HG03378 (cell line): Measurements from ENCODE around the gene PTH2.

ENCODE experiments used
- ATAC-seq: cut with Tn5 transposase; IDR thresholded peaks from one replicate; pipeline ENCODE4 v1.9.1; 2021; ENCODE audit warnings: mild to moderate bottlenecking, moderate library complexity; ENCODE audit not compliant: unreplicated experiment

PTH2 gene

DNA sequence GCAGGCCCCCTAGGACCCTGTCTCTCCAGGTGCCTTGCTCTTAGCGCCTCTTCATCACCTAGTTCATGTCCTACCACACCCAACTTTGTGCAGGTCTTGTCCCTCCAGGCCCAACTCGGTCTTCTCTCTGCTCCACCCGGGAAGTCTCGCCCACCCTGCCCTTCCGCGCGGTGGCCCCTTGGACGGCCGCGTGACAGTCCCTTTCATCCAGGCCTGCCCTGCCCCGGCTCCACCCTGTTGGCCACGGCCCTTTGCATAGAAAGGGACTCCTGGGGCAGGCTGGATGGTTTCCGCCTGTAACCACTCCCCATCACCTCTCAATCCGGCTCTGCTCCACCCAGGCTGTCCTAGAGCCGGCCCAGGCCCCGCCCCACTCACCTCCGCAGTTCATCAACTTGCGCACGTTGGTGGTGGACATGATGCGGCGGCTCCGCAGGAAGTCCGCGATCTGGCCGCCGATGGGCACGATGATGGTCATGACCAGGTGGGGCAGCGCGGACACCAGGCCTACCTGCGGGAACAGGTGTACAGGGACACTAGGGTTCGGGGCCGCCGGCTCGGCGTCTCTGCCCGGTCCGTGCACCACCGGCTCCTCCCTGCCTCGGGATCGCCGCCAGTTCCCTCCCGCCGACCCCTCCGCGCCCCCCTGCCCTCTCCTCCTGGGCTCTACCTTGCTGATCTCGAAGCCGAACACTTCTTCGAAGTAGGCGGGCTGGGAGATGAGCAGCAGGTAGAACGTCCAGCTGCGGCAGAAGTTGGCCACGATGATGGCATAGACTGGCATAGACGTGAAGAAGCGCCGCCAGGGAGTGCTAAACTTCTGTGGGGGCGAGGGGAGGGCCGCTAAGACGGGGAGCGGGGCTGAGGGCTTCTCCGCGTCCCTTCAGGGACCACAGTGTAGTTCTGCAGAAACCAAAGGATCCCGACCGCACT, 9.2 kb upstream of the PTH2 start:
- ATAC-seq: no peak

DNA sequence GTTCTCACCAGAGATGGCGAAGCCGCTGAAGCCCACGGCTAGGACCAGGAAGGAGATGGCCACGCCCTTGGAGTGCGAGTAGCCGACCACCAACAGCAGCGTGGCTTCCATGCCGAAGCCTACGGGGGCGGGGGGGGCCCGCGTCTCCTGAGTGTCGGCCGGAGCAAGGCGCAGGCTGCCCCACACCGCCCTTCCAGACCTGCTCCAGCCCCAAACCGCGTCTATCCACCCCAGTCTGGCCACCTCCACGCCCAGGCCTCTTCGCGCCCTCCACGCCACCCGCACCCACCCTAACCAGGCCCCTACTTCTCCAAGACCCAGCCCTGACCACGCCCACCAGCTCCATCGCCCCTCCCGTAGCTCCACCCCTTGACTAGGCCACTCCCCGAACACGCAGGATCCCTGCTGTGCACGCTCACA, 8.1 kb upstream of the PTH2 start:
- ATAC-seq: no peak

DNA sequence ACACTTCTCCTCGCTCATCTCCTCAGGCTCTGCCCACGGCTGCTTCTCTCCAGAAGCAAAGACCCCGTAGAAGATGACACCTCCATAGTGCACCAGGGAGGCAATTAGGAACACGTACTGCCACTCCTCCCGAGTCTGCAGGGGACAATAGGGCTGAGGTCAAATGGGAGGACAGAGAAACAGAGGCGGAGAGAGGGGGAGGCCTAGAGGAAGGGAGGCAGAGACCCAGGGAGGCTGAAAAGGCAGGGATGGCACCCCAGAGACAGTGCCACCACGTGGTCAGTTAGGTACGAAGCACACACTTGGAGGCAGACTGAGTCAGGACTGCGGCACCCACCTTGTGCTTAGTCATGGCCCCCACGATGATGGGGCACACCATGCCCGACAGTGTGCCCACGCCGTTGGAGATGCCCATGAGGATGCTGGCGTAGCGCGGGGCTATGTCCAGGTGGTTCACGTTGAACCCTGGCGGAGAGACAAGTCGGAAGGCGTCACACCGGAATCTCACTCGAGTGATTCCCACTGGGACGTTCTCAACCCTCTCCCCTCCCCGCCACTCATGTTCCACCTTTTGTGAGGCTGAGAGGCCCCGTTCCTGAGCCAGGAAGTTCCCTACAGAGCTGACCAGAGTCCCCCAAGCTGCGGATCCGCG, 7.6 kb upstream of the PTH2 start:
- ATAC-seq: no peak

DNA sequence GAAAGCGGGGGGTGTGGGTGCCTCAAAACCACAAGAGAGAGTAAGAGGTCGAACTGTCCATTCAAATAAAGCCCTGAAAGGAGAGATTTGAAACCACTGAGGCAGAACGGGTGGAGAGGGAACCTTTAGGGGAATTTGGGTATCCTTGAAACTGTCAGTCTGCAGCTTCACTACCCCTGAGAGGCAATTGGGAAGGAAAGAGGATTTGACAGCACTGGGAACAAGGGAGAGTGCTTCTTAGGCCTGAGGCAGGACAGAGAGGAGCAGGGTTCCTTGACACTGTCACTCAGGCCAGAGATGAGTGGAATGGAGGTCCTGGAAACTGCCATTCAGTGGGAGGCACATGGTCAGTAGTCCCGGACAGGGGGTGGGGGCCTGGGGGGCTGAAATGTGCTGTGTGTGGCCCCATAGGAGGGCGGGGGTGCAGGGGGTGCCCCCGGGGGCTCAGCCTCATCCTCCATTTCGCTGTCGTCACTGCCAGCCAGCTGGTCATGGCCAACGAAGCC, 7.0 kb upstream of the PTH2 start:
- ATAC-seq: no peak

DNA sequence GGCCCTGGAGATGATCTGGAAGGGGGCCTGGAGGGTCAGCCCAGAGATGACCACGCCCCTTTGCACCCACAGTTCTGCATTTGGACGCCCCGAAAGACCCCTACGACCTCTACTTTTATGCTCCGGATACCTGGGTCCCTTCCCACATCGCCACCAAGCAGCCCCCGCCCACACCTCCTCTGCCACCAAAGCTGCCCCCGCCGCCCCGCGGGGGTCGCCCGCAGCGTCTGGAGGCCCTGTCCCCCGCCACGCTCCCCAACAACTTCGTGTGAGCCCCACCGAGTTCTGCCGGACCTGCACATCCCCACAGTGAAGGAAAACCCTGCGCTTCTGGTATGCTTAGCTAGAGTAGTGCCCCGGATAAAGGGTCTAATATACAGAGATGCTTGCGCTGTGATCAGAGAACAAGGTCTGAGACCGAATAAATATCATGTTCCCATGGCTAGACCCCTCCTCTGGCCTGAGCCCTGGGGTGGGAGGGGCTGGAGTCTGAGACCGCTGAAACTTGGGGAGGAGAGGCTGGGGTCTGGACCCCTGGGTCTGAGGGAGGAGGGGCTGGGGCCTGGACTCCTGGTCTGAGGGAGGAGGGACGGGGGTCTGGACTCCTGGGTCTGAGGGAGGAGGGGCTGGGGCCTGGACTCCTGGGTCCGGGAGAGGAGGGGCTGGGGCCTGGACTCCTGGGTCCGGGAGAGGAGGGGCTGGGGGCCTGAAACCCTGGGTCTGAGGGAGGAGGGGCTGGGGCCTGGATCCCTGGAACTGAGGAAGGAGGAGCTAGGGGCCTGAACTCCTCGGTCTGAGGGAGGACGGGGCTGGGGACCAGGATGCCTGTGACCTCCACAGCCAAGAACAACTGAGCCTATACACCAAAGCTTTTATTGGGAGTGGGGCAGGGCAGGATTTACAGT, 5.6 kb upstream of the PTH2 start:
- ATAC-seq: no peak

DNA sequence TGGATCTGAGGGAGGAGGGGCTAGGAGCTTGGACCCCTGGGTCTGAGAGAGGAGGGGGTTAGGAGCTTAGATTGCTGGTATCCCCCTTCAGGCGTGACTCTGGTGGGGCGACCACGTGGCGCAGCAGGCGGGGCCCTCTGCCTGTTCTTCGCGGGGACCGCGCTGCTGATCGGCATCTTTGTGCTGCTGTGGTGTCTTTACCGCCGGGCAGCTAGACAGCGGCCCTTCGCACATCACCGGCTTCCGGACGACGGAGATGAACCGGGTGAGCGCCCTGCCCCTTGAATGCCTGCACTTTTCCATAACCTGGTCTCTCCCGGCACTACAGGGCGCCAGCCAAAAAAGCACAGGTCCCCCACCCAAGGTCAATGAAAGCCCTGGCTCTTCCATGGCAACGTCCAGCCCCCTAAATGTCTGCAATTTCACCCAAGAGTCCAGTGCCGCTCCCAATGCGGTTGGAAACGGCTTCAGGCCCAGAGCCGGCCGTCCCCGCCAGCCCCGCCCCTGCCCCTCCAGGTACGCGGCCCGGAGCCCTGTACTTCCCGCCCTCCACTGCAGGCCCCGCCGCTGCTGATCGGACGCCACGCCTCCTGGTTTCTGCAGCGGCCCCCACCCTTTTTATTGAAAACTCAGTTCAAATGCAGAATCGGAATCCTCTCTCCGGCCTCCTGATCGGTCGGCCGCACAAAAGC, 4.8 kb upstream of the PTH2 start:
- no peak for ATAC-seq

DNA sequence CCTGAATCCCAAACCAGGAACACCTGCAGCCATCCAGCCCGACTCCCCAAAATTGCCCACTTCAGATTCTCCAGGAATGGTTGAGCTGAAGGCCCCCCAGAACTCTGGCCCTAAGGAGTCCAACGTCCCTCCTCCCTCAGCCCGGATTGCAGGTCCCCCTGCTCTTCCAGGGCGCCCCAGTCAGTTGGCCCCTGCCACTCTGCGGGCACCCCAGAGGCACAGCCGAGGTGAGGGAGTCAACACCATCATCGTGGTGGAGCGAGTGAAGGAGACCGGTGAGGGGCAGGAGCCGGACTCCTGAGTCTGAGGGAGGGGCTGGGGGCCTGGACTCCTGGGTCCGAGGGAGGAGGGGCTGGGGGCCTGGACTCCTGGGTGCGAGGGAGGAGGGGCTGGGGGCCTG, 4.1 kb upstream of the PTH2 start:
- no peak for ATAC-seq

DNA sequence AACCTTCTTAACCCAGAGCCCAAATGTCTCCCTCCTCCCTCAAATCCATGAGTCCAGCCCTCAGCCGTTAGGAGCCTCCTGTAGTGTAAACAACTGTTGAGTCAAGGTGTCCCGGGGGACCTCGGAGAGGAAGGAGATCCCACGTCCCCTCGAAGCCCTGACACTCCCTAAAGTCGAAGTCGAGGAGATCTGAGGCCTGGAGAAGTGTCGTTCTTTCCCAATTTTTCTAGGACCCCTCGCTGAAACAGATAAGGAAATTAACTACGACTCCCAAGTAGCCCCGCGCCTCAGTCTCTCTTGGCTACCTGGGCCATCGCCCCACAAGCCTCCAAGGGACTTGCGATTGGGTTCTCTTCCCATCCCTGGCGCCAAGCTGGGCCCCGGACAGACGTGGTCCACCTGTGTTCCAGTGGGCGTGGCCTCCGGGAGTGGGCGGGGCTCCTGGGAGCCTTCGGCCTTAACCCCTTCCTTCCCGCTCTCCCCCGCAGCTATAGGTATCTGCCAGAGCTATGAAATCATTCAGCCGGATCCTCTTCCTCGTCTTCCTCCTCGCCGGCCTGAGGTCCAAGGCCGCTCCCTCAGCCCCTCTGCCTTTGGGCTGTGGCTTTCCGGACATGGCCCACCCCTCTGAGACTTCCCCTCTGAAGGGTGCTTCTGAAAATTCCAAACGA, 2.8 kb upstream of the PTH2 start:
- ATAC-seq: no peak

DNA sequence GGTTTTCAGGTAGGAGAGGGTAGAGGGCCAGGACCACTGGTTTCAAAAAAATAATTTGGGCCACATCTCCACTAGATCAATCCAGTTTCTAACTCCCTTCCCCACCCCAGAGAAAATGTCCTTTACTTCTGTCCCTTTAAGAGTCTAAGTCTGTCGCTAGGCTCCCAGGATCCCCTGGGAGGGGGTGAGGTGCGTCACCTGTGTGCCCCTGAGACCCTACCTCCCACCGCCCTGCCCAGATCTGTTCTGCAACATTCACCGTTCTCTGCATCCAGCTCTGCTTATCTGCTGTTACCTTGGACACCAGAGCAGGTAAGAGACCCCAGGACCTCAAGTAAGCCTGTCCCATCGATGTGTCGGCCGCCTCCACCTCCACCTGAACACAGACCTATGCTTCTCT, 1.9 kb upstream of the PTH2 start, which contains the start of gene GFY:
Gene GFY, plus strand, starts transcription at position 211 of the 400 bp plus-strand sequence. CDS start 1,043 bp downstream, outside the sequence.
- ATAC-seq: no peak

DNA sequence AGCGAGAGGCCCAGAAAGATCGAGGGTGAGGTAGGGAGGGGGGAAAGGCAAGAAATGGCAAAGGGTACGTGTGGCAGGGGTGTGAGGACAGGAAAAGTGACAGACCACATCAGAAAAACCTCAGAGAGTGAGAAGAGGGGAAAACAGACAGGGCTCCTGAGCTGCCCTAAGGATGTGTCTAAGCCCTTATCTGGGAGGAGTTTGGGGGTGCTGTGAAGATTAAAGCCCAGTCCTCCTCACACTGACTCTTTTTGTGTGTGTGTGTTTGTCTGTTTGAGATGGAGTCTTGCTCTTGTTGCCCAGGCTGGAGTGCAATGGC, 703 bp upstream of the PTH2 start:
- ATAC-seq: no peak

DNA sequence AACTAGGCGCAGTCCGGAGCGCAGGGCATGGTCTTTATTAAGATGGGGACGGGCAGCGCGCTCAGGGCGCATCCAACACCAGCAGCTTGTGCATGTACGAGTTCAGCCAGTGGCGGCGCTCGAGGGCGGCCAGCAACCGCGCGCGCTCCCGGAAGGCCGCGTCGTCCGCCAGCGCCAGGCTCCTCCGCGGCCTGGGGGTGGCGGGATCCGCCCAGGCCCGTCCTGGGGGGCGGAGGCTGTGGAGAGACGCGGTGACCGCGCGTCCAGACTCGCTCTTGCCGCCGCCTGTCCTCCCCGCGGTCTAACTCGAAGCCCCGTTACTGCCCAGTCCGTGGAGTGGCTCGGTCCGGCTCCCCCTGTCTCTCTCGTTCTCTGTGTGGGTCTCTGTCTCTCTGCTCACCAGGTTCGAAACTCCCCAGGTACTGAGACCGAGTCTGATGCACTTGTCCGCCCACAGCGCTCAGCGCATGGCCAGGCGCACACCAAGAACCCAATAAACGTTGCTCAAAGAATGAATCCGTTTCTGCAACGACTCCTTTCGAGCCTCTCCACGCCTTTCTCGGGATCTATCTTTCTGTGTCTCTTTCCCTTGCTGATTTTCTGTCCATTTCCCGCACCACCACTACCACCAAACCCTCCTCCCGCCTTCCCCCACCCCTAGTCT, 702 bp downstream of the PTH2 start:
- no peak for ATAC-seq

DNA sequence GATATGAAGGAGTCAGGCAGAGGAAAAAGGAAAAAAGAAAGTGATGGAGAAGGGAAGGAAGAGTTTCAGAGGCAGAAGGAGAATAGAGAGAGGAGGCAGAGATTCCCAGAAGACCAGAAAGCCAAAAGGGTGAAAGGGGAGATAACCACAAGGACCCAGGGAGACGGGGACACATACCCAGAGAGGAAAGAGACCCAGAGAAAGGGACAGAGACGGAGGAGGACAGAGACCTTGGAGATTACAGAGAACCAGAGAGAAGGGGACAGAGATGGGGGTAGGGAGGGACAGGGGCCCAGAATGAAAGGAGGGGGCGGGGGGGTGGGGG, 1.4 kb downstream of the PTH2 start:
- ATAC-seq: no peak

DNA sequence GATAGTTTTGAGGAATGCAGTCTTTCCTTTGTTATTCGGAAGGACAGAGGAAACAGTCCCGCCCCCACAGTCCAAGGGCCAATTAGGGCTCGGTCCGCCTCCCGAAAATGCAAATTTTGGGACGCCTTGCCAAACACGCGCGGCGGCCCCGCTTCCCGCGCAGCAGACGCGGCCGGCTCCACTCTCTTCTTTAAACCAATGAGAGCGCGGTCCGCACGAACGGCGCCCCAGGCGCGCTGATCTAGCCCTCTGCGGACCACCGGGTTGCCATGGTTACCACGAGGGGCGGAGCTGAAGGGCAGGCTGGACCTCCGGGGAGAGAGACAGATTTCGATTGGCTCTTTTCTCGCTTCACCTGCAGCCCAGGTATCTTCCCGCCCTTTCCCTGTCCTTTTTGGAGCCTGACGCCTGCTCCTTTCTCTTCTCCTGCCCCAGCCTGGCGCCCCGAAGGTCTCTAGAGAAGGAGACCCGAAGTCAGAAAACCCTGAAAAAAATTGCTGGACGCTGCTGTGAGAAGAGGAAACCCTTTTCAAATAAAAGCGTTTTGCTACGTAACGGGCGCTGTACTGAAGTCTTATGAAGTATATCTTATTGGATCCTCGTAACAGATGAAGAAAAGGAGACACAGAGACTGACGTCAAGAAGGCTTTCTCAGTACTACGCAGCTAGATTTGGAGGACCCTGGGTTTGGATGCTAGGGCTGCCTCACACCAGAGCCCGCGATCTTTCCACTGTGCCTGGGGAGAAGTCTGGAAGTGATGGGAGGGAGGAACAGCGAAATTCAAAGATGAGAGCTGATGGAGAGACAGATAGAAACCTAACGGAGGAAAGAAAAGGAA, 2.0 kb downstream of the PTH2 start:
- no peak for ATAC-seq

DNA sequence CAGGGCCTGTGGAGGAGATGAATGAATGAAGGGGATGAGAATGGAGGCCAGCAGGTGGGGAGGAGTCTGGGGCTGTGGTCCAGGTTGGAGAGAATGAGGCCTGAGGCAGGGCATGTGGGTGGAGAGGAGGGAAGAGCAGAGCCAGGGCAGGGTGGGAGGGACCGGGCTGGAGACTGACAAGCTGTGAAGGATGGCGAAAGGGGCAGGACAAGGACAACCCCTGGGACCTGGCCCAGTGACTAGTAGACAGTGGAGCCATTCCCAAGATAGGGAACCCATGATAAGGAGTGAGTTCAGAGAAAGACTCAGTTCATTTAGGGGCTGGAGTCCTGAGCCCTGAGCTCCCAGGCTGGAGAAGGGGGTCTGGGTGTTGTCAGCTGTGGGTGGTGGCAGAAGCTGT, 3.0 kb downstream of the PTH2 start:
- ATAC-seq: no peak

DNA sequence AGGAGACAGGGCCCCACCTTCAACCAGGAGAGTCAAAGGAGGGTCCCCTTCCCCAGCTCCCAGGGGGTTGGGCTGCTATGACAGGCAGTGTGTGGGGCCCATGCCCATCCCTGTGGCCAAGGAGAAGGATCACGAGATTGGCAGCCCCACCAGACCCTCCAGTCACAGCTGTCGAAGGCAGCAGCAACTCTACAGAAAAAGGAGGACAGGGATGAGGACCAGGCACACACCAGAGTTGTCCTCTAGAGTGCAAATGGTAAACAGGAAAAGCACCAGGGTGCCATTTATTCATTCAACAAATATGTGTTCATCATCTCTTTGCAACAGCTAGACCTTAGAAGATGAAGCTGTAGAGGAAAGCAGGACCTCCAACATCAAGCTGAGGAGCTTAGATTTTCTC, 4.1 kb downstream of the PTH2 start:
- no peak for ATAC-seq

DNA sequence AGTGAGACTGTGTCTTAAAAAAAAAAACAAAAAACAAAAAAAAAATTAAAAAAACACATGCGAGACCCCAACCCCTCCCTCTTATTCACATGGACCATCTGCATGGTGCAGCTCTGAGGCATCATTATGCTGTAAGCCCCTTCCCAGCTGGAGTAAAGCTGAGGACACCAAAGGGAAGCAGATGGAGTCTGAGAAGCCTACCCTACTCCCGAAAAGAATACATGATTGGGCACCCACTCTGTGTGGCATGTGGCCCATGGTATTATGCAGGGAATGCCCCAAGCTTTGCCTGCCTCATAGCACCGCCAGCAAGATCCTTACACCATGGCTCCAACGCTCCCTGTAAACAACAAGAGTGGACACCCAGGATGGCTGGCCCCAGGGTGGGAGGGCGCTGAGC, 4.7 kb downstream of the PTH2 start:
- no peak for ATAC-seq

DNA sequence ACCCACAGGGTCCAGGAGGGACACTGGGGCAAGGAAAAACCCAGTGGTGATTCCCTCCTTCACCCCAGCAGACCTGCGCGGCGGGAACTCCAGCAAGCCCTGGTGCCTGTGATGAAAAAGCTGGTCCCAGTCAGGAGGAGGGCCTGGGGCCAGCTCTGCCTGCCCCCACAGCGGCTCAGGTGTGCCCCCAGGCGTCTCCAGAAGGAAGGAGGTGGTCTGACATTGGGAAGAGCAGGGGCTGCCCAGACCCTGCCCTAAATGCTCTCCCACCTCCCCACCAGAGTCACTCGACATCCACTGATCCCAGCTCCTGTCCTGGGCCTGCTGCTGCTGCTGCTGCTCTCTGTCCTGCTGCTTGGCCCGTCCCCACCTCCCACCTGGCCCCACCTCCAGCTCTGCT, 6.2 kb downstream of the PTH2 start:
- no peak for ATAC-seq

DNA sequence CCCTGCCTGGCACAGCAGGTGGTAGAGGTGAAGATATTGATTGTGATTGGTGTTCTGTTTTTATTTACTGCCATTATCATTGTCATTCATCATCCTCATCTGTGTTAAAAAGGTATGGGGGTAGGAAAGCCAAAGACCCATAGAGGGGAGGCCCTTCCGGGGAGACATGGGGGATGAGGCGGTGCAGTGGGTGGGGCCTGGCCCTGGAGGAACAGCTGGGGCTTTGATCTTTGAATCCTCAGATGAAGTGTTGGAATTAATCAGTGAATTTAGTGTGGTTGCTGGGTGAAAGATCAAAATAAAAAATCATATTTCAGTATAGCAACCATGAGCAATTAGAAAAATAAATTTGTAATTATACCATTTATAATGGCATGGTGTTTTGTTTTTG, 7.4 kb downstream of the PTH2 start:
- ATAC-seq: no peak
